Common myeloid progenitor, CD34-positive (primary cell): Measurements from ENCODE around the gene MIPOL1.

Source experiments
- CTCF ChIA-PET: fragments of 350-600 bp; sonication (Branson Sonifier 250); formaldehyde crosslinking; loops from one replicate; lab custom pipeline; 2021; ENCODE audit warnings: antibody characterized with exemption; lab: Charles Lee
- POLR2A ChIA-PET: fragments of 350-600 bp; sonication (Branson Sonifier 250); formaldehyde crosslinking; loops from one replicate; lab custom pipeline; 2021; ENCODE audit warnings: antibody characterized with exemption; lab: Charles Lee
- DNase-seq, 3 donors: peaks; one replicate each; pipeline versions ENCODE4 v3.0.0 to v3.0.0-alpha.2; 2013
- H3K27ac ChIP-seq, 2 experiments: 1 replicate in 1 of 2; 2 replicates in 1 of 2; pipeline ENCODE4 v1.7.0; 2013; ENCODE audit warnings: inconsistent platforms in 2 of 2, low read length in 2 of 2, mild to moderate bottlenecking in 2 of 2, low read depth in 1 of 2, moderate library complexity in 1 of 2; ENCODE audit not compliant: severe bottlenecking in 2 of 2, insufficient read depth in 1 of 2, poor library complexity in 1 of 2
- H3K27me3 ChIP-seq, 5 experiments: replicated peaks in 2 of 5; 1 replicate in 3 of 5; 2 replicates in 2 of 5; pipeline versions ENCODE4 v1.6.1 to v1.7.0; 2013; ENCODE audit warnings: low read length in 4 of 5, mild to moderate bottlenecking in 2 of 5, moderate library complexity in 2 of 5, inconsistent platforms in 1 of 5; ENCODE audit not compliant: insufficient read depth in 5 of 5, control insufficient read depth in 4 of 5
- H3K36me3 ChIP-seq, 4 experiments: 1 replicate in 2 of 4; 2 replicates in 2 of 4; pipeline versions ENCODE4 v1.6.1 to v1.7.0; 2013; ENCODE audit warnings: low read length in 3 of 4, control low read depth in 1 of 4, mild to moderate bottlenecking in 1 of 4; ENCODE audit not compliant: control insufficient read depth in 4 of 4, insufficient read depth in 4 of 4
- H3K4me1 ChIP-seq, 4 experiments: 1 replicate in 3 of 4; 2 replicates in 1 of 4; pipeline versions ENCODE4 v1.6.1 to v1.7.1; 2013; ENCODE audit warnings: low read length in 3 of 4, mild to moderate bottlenecking in 3 of 4, control low read depth in 1 of 4, inconsistent platforms in 1 of 4, moderate library complexity in 1 of 4; ENCODE audit not compliant: control insufficient read depth in 4 of 4, insufficient read depth in 4 of 4; ENCODE audit errors: control extremely low read depth in 1 of 4
- H3K4me3 ChIP-seq, 7 experiments: 1 replicate in 4 of 7; 2 replicates in 3 of 7; pipeline versions ENCODE4 v1.5.1 to v1.7.0; 2013; ENCODE audit warnings: mild to moderate bottlenecking in 7 of 7, low read length in 6 of 7, moderate library complexity in 6 of 7, inconsistent platforms in 2 of 7, low read depth in 2 of 7, control low read depth in 1 of 7; ENCODE audit not compliant: insufficient read depth in 4 of 7, control insufficient read depth in 1 of 7; ENCODE audit errors: extremely low read depth in 1 of 7
- H3K9me3 ChIP-seq, 5 experiments: 1 replicate in 4 of 5; 2 replicates in 1 of 5; pipeline versions ENCODE4 v1.6.1 to v1.7.1; 2013; ENCODE audit warnings: low read length in 4 of 5, mild to moderate bottlenecking in 2 of 5, inconsistent platforms in 1 of 5, low read depth in 1 of 5, moderate library complexity in 1 of 5; ENCODE audit not compliant: control insufficient read depth in 4 of 5, insufficient read depth in 2 of 5; ENCODE audit errors: control extremely low read depth in 1 of 5
- WGBS: methylation state at CpG from one replicate; pipeline ENCODE4 v1.1.5; 2013; ENCODE audit not compliant: insufficient coverage; 5-methylcytosine and 5-hydroxymethylcytosine counted together

Gene MIPOL1

GRCh38 chr14:37403626-37404025 is 205.9 kb downstream of the MIPOL1 start:
- no peaks in the 10 kb centered on the region for H3K4me1 ChIP-seq
- no peak overlapping the region for H3K4me3 ChIP-seq
- ChIA-PET POLR2A (no interaction called here), CTCF (no interaction called here)
- H3K9me3 ChIP-seq, result peaks cover 0 to 2% (median 0%) of the 10 kb centered on the region in 5 experiments
- no CpG with 5 or more reads among the region's 1 CpG for WGBS
- no peaks in the 10 kb centered on the region for H3K27me3 ChIP-seq
- no peak overlapping the region for H3K27ac ChIP-seq
- H3K36me3 ChIP-seq, result no peaks in the 10 kb centered on the region
- DNase-seq, result no peak

GRCh38 chr14:37406095-37406494 is 208.4 kb downstream of the MIPOL1 start:
- DNase-seq, result no peak
- Histone ChIP-seq H3K36me3 (no peaks in the 10 kb centered on the region), H3K27me3 (no peaks in the 10 kb centered on the region), H3K4me3 (no peak overlapping the region), H3K9me3 (no peaks in the 10 kb centered on the region), H3K4me1 (no peaks in the 10 kb centered on the region), H3K27ac (no peak overlapping the region)
- CTCF ChIA-PET, result no interaction called here
- 100% methylated on average over 1 of the region's 2 CpGs for whole genome bisulfite sequencing
- POLR2A ChIA-PET, result no interaction called here

GRCh38 chr14:37411079-37411735 is 213.5 kb downstream of the MIPOL1 start:
- Histone ChIP-seq H3K4me3 (no peak overlapping the region), H3K36me3 (no peaks in the 10 kb centered on the region), H3K4me1 (no peaks in the 10 kb centered on the region), H3K27ac (no peak overlapping the region), H3K27me3 (no peaks in the 10 kb centered on the region), H3K9me3 (no peaks in the 10 kb centered on the region)
- POLR2A ChIA-PET, result interaction anchor here (0.5 kb wide), 1 partner anchor 38 kb away, joined by 6 read pairs; no protein-coding TSS in a partner anchor
- CTCF ChIA-PET, result interaction anchor here (0.6 kb wide), 1 partner anchor 53 kb away, joined by 3 read pairs; no protein-coding TSS in a partner anchor
- no peak for DNase-seq
- WGBS, result no CpG with 5 or more reads among the region's 3 CpGs

DNA sequence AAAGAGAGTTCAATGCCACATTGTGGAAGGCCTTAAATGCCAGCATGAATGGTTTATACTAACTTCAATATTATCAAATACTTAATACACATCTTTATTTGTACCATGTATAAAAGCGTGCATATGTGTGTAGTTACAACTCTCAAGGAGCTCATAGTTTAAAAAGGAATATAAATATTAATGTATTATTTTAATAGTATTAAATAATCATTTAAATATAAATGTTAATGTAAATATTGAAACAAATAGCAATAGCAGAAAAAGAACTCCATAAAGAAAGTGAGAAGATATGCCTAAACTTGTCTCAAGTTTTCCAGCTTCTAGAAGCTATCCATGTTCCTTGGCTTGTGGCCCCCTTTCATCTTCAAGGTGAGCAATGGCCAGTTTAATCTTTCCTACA is 215.3 kb downstream of the MIPOL1 start:
- DNase-seq, result no peak
- Histone ChIP-seq H3K27me3 (no peaks in the 10 kb centered on the region), H3K4me1 (no peaks in the 10 kb centered on the region), H3K9me3 (no peaks in the 10 kb centered on the region), H3K4me3 (no peak overlapping the region), H3K36me3 (no peaks in the 10 kb centered on the region), H3K27ac (no peak overlapping the region)
- ChIA-PET CTCF (no interaction called here), POLR2A (no interaction called here)
- WGBS, result no CpG with 5 or more reads among the region's 1 CpG

DNA sequence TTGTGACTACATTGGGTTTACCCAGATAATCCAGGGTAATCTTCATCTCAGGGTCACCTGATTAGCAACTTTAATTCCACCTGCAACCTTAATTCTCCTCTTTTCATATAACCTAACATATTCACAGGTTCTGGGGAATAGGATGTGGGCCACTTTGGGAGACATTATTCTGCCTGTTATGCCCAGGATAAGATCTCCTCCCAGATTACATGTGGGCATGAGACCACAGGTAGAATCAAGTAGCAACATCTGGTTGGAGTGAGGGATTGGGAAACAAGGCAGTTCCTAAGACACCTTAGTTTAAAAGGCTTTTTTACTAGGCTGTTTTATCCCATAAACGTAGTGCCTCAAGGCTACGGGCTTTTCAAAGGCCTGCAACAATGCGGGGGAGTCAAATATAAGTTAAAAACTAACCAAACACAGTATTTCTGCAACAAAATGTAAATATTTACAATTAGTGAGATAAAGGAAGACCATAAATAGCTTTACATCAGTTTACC is 215.8 kb downstream of the MIPOL1 start:
- no CpG with 5 or more reads among the region's 3 CpGs for WGBS
- Histone ChIP-seq H3K9me3 (no peaks in the 10 kb centered on the region), H3K4me1 (no peaks in the 10 kb centered on the region), H3K27ac (no peak overlapping the region), H3K4me3 (no peak overlapping the region), H3K27me3 (no peaks in the 10 kb centered on the region), H3K36me3 (no peaks in the 10 kb centered on the region)
- CTCF ChIA-PET, result no interaction called here
- DNase-seq, result no peak
- POLR2A ChIA-PET, result no interaction called here

GRCh38 chr14:37416264-37416663 is 218.5 kb downstream of the MIPOL1 start:
- H3K27ac ChIP-seq, result no peak overlapping the region
- no peaks in the 10 kb centered on the region for H3K4me1 ChIP-seq
- DNase-seq, result no peak
- H3K4me3 ChIP-seq, result no peak overlapping the region
- no peaks in the 10 kb centered on the region for H3K9me3 ChIP-seq
- 100% methylated on average over 2 of the region's 2 CpGs for WGBS
- H3K36me3 ChIP-seq, result no peaks in the 10 kb centered on the region
- ChIA-PET CTCF (no interaction called here), POLR2A (no interaction called here)
- H3K27me3 ChIP-seq, result no peaks in the 10 kb centered on the region

DNA sequence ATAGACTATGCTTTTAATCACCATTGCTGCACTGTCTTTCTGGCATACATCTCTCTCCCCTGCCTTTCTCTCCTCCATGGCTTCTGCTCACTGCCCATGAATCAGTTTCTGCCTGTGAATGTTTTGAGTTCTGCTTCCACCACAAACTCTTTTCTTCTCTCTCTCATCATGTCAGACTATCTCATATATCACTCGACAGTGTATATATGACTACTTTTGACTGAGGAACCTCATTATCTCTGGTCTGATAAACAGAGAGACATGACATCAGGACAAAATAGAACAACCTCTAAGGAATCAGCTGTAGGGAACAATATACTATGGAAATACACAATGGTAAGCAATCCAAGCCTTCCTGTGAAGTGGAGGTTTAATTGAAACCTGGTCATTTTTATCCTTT is 219.4 kb downstream of the MIPOL1 start:
- Histone ChIP-seq H3K27ac (no peak overlapping the region), H3K4me3 (no peak overlapping the region), H3K9me3 (no peaks in the 10 kb centered on the region), H3K36me3 (no peaks in the 10 kb centered on the region), H3K4me1 (no peaks in the 10 kb centered on the region), H3K27me3 (no peaks in the 10 kb centered on the region)
- ChIA-PET POLR2A (no interaction called here), CTCF (no interaction called here)
- DNase-seq, result no peak
- no CpG with 5 or more reads among the region's 1 CpG for WGBS
